GM18526 (cell line): ENCODE measurements around the gene ZNF583.

Experiments
- POLR2A ChIP-seq: IDR thresholded peaks from 3 replicates; pipeline ENCODE4 v1.6.1; 2011; ENCODE audit not compliant: insufficient read length; ENCODE audit errors: extremely low read depth

ZNF583 gene

DNA sequence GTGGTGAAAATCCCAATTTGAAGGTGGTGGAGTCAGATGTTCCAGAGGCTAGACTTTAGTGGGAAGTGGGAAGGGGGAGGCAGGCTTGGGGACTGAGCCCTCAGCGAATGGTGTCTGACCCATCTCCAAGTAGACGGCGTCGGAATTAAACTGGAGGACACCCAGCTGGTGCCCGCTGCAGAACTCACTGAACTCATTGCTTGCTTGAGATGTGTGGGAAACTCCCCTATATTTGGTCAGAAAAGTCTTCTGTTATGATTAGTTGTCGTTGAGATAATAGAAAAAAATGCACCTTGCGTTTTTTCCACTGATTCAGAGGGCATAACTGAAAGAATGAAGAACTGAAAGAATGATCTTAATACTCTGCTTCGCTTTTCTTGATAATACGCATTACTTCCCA lies 871 bp upstream of the ZNF583 start:
- TF ChIP-seq POLR2A = no peak

DNA sequence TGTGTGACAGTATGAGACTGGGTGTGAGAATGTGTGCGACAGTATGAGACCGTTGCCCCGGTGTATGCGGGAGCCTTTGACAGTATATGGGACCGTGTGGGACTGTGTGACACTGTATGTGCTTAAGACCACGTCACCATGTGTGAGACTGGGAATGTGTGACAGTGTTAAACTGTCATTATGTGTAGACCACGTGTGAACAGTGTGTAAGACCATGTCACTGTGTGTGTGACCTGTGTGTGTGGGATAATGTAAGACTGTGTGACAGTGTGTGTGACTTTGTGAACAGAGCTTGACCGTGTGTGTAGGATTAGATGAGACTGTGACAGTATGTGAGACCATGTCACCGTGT lies 549 bp downstream of the ZNF583 start:
- TF ChIP-seq POLR2A = no peak

DNA sequence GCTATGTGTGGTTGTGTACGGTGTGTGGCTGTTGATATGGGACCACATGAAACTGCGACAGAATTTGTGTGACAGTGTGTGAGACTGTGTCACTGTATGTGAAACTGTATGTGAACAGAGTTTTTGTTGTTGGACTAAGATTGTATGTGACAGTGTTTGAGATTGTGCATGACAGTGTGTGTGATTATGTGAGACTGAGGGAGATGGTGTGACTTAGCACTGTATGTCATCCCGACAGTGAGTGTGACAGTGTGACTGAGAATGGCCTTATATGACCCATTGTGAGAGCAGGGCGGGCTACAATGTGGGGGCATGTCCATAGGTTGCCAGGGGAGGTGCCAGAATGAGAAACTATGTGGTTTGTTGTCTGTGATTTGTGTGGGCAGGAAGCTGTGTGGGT lies 930 bp downstream of the ZNF583 start:
- no peak for TF ChIP-seq POLR2A

DNA sequence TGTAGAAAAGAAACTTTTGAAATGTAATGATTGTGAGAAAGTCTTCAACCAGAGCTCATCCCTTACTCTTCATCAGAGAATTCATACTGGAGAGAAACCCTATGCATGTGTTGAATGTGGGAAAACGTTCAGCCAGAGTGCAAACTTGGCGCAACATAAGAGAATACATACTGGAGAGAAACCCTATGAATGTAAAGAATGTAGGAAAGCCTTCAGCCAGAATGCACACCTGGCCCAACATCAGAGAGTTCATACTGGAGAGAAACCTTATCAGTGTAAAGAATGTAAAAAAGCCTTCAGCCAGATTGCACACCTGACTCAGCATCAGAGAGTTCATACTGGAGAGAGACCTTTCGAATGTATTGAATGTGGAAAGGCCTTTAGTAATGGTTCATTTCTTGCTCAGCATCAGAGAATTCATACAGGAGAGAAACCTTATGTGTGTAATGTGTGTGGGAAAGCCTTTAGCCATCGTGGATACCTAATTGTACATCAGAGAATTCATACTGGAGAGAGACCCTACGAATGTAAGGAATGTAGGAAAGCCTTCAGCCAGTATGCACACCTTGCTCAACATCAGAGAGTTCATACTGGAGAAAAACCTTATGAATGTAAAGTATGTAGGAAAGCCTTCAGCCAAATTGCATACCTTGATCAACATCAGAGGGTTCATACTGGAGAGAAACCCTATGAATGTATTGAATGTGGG lies 19.3 kb downstream of the ZNF583 start:
- TF ChIP-seq POLR2A = no peak

DNA sequence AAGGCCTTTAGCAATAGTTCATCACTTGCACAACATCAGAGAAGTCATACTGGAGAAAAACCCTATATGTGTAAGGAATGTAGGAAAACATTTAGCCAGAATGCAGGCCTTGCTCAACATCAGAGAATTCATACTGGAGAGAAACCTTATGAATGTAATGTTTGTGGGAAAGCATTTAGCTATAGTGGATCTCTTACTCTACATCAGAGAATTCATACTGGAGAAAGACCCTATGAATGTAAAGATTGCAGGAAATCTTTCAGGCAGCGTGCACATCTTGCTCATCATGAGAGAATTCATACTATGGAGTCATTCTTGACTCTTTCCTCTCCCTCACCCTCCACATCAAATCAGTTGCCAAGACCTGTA lies 19.8 kb downstream of the ZNF583 start:
- TF ChIP-seq POLR2A = no peak

DNA sequence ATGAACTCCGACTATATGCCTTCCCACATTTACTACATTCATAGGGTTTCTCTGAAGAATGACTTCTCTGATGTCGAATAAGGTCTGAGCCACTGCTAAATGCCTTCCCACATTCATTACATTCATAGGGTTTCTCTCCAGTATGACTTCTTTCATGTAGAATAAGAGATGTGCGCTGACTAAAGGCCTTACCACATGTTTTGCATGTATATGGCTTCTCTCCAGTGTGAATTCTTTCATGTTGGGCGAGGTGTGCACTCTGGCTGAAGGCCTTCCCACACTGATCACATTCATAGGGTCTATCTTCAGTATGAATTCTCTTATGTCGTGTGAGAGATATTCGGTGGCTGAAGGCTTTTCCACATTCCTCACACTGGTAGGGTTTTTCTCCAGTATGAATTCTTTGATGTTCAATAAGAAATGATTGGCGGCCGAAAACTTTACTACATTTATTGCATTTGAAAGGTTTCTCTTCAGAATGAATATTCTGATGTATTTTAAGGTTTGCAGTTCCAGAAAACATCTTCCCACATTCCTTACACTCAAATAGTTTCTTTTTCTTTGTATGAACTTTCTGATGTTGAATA lies 37.2 kb downstream of the ZNF583 start:
- TF ChIP-seq POLR2A = no peak

DNA sequence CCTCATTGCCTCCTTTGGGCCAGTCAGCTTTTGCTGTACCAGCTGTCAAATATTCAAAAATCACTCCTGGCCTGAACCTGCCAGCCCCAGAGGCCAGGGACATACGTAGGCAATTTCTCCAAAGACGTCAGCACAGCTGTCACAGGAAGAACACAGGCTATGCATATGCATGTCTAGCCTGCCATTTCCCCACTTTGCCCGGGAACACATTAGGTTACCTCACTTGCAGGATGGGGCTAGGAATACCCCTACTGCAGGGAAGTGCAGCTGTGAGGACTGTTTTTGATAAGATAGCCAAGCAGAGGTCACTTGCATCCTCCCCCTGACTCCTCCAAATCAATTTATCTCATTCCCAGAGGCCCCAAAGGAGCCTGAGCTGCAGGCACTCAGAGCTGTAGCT lies 70.2 kb downstream of the ZNF583 start:
- no peak for TF ChIP-seq POLR2A

DNA sequence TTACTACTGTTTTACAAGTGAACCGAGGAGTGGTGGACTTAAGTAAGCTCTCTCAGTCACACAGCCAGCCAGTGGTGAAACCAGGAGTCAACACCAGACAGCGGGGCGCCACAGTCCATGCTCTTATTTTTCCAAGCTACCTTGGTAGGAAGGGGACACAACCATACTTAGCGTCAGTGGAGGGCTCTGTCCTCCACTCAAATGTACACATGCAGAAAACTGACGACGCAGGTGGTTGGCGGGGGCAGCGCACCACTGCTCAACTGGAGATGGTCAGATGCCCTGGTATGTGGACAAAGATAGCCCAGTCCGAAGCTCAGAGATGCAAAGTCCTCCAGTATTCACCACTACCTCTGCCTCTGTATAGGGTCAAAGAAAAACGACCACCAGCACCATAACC lies 72.0 kb downstream of the ZNF583 start:
- TF ChIP-seq POLR2A = no peak
